Nucleus accumbens (tissue), 56 donors: Measurements from ENCODE around the gene SLC39A7.
A peak's percentile ranks its signal among the peaks of the same experiment; 100 is the strongest.

Experiments
- DNase-seq, 56 donors: peaks; one replicate each; lab custom pipeline; 2025; lab: John Stamatoyannopoulos, UW

The SLC39A7 gene

GRCh38 chr6:33203443-33204164 is 2.9 kb downstream of the SLC39A7 start:
- DNase-seq = no peak

- DNase-seq = no peak
These were observed 3.4 kb downstream of the SLC39A7 start for GRCh38 chr6:33204165-33204414.

- peak in 55 of 56 donors; percentile 54 to 97 (median 87) for DNase-seq
These were observed 3.9 kb downstream of the SLC39A7 start, which contains the start of gene HSD17B8 for GRCh38 chr6:33204415-33205190. Gene HSD17B8 (plus strand): TSS chr6:33204655. CDS start chr6:33204669, 14 bp downstream.

- DNase-seq = no peak
These were observed 4.7 kb downstream of the SLC39A7 start for GRCh38 chr6:33205191-33206026.

GRCh38 chr6:33206027-33206863 is 5.6 kb downstream of the SLC39A7 start:
- DNase-seq = no peak

GRCh38 chr6:33206864-33207551 is 6.3 kb downstream of the SLC39A7 start:
- DNase-seq = peak in 26 of 56 donors; percentile 11 to 78 (median 42)

GRCh38 chr6:33207552-33208090 is 7.0 kb downstream of the SLC39A7 start:
- peak in 18 of 56 donors; percentile 13 to 69 (median 48) for DNase-seq

- DNase-seq = peak in 54 of 56 donors; percentile 36 to 93 (median 79)
These were observed 7.7 kb downstream of the SLC39A7 start, which contains the start of gene RING1 for GRCh38 chr6:33208091-33208967. Gene RING1 (plus strand): TSS chr6:33208500. CDS start chr6:33208823, 323 bp downstream.

GRCh38 chr6:33209856-33210255 is 9.2 kb downstream of the SLC39A7 start:
- no peak for DNase-seq

- no peak for DNase-seq
These were observed 10.5 kb downstream of the SLC39A7 start for GRCh38 chr6:33211136-33211535.

- no peak for DNase-seq
These were observed 11.2 kb downstream of the SLC39A7 start for GRCh38 chr6:33211666-33212422.

- no peak for DNase-seq
These were observed 12.1 kb downstream of the SLC39A7 start for GRCh38 chr6:33212857-33213165.

GRCh38 chr6:33213166-33213988 is 12.7 kb downstream of the SLC39A7 start:
- peak in 20 of 56 donors; percentile 13 to 66 (median 40) for DNase-seq

GRCh38 chr6:33213989-33214335 is 13.3 kb downstream of the SLC39A7 start:
- DNase-seq = no peak

GRCh38 chr6:33215271-33216116 is 14.8 kb downstream of the SLC39A7 start:
- no peak for DNase-seq
